Endothelial cell of umbilical vein (primary cell): ENCODE results near the gene ADAP1.

Source experiments
- POLR2A ChIP-seq: IDR thresholded peaks from 2 replicates; pipeline ENCODE4 v1.6.1; 2012; ENCODE audit warnings: low read depth, mild to moderate bottlenecking, control low read depth, low read length
- POLR2AphosphoS5 ChIP-seq: IDR thresholded peaks from 2 replicates; pipeline ENCODE4 v1.6.1; 2012; ENCODE audit warnings: low read depth, mild to moderate bottlenecking, control low read depth, low read length, moderate library complexity; ENCODE audit not compliant: insufficient read depth
- TF ChIP-seq, protein P1 (sequence below), 2 donors: IDR thresholded peaks; 1 replicate in 1 of 2; 2 replicates in 1 of 2; pipeline ENCODE4 v1.5.1; 2011; ENCODE audit warnings: low read length in 2 of 2, mild to moderate bottlenecking in 2 of 2, moderate library complexity in 2 of 2, control low read depth in 1 of 2, inconsistent platforms in 1 of 2, low read depth in 1 of 2; ENCODE audit not compliant: insufficient read depth in 1 of 2; ENCODE audit errors: extremely low read depth in 1 of 2
- TF ChIP-seq, protein P2 (sequence below): IDR thresholded peaks from 2 replicates; pipeline ENCODE4 v1.6.1; 2011; ENCODE audit not compliant: insufficient read depth, insufficient read length

DNA sequence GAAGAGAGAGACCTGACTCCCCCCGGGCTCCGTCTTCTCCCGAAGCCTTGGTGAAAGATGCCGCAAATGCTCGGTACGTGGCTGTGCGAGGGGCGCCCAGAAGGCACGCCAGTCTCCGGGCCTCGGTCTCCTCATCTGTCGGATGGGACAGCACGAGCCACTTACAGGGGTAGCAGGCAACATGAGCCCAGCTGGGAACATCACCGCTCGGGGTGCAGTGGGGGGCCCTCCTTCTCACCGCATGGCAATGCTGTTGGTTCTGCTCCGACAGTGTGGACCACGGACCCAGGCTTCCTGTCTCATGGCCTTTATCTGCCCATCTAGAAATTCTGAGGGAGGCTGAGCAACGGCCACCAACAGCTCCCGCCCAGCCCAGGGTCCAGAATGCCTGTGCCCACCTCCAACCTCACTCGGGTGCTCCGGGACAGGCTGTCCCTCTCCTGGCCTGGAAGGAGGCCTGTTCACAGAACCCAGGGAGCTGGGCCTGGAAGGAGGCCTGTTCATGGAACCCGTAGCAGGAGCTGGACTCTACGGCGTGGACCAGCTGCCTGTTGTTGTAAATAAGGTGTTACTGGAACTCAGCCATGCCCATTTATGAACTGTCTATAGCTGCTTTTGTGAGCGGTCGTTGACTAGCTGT lies 15.8 kb downstream of the ADAP1 start:
- TF ChIP-seq, protein P1, sequence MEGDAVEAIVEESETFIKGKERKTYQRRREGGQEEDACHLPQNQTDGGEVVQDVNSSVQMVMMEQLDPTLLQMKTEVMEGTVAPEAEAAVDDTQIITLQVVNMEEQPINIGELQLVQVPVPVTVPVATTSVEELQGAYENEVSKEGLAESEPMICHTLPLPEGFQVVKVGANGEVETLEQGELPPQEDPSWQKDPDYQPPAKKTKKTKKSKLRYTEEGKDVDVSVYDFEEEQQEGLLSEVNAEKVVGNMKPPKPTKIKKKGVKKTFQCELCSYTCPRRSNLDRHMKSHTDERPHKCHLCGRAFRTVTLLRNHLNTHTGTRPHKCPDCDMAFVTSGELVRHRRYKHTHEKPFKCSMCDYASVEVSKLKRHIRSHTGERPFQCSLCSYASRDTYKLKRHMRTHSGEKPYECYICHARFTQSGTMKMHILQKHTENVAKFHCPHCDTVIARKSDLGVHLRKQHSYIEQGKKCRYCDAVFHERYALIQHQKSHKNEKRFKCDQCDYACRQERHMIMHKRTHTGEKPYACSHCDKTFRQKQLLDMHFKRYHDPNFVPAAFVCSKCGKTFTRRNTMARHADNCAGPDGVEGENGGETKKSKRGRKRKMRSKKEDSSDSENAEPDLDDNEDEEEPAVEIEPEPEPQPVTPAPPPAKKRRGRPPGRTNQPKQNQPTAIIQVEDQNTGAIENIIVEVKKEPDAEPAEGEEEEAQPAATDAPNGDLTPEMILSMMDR (IDR thresholded peaks at IDR 0.05; ENCODE audit: extremely low read depth in 1 of 2, insufficient read depth in 1 of 2, low read depth in 1 of 2, low read length in 2 of 2), result no peak
- TF ChIP-seq, protein P2, sequence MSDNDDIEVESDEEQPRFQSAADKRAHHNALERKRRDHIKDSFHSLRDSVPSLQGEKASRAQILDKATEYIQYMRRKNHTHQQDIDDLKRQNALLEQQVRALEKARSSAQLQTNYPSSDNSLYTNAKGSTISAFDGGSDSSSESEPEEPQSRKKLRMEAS, result no peak
- TF ChIP-seq POLR2AphosphoS5 (no peak), POLR2A (no peak)
